Right lobe of liver (tissue), 6 donors: ENCODE measurements around the gene ANKRD18A. TPM values are rescaled to one million over a fixed set of nuclear protein-coding genes. Genes with fewer than 3 reads are reported as not detected.

Experiments
- ATAC-seq, 4 donors: fragments of 200-7000 bp; cut with Tn5 transposase; one replicate each; pipeline ENCODE4 v1.9.1; 2020; ENCODE audit warnings: mild to moderate bottlenecking in 4 of 4, moderate library complexity in 4 of 4
- DNase-seq, 3 donors: peaks; one replicate each; pipeline ENCODE4 v3.0.0-alpha.2; 2020
- H3K27ac ChIP-seq, 3 donors: fragments of 200-600 bp; one replicate each; pipeline ENCODE4 v1.8.0; 2022
- H3K27me3 ChIP-seq, 2 donors: fragments of 200-600 bp; one replicate each; pipeline ENCODE4 v1.8.0; 2022
- H3K36me3 ChIP-seq, 4 donors: fragments of 200-600 bp; sonication (generic) in 1 of 4; one replicate each; pipeline versions ENCODE4 v1.5.1 to v1.8.0; 2017 to 2022; ENCODE audit warnings: control low read depth in 1 of 4
- H3K4me1 ChIP-seq, 4 donors: fragments of 200-600 bp; sonication (generic) in 1 of 4; one replicate each; pipeline versions ENCODE4 v1.5.1 to v1.8.0; 2017 to 2022; ENCODE audit warnings: control low read depth in 1 of 4
- H3K4me3 ChIP-seq, 3 donors: fragments of 200-600 bp; one replicate each; pipeline ENCODE4 v1.8.0; 2022
- H3K9me3 ChIP-seq, 4 donors: fragments of 200-600 bp; sonication (generic) in 1 of 4; one replicate each; pipeline versions ENCODE4 v1.5.1 to v1.8.0; 2017 to 2022; ENCODE audit warnings: control low read depth in 1 of 4
- CTCF ChIP-seq, 4 donors: fragments of 200-600 bp in 3 of 4; fragments of 450-650 bp in 1 of 4; IDR thresholded peaks; one replicate each; pipeline versions ENCODE4 v1.5.1 to v1.8.0; 2016 to 2022; ENCODE audit warnings: antibody characterized with exemption in 4 of 4, mild to moderate bottlenecking in 2 of 4
- POLR2A ChIP-seq: fragments of 450-650 bp; IDR thresholded peaks from one replicate; pipeline ENCODE4 v1.6.1; 2017; ENCODE audit warnings: antibody characterized with exemption, mild to moderate bottlenecking
- WGBS: methylation state at CpG from one replicate; pipeline ENCODE4 v1.1.6; 2018; ENCODE audit warnings: low coverage, low lambda C conversion rate; ENCODE audit not compliant: insufficient coverage; ENCODE audit errors: missing lambda C conversion rate; 5-methylcytosine and 5-hydroxymethylcytosine counted together
- intact Hi-C, 2 donors: fragments of 100-400 bp; cut with DNase I; formaldehyde crosslinking; loops; one replicate each; pipeline versions ENCODE4 v1.11.2 to v1.14.1; 2022
- long read RNA-seq: library from polyadenylated mRNA; unstranded; transcript quantifications from one replicate; pipeline ENCODE4 v2.0.0, GENCODE V29; 2019
- total RNA-seq, 6 experiments: library from RNA; depleted of rRNA in 2 of 6; stranded (reverse); fragments of >200 nt in 2 of 6; fragmentation: NEBNext Ultra II Directional in 3 of 6; extraction: Animal tissue kit (Norgen Biotek cat#: 25700) in 3 of 6; gene quantifications; one replicate each; pipeline versions ENCODE4 v1.1.0 to v1.2.4, GENCODE V29; 2016 to 2023
- donor health status: DM: no; HTN: yes; CAD: no.
- donor health status: DM: no; HTN: no; CAD: no.
- donor health status: DM: no; HTN: no; CAD: no.
- donor health status: DM: no; HTN: yes; CAD: no.
- donor health status: DM: no; HTN: yes; CAD: no.

Gene ANKRD18A
- 1 to 10 TPM in 5 of 6 experiments, under 1 TPM in 1; 0.87 to 4.5 (median 1.7) TPM for total RNA-seq
- long read RNA-seq, partial matches to known transcripts = 1 of 1 reads
- long read RNA-seq, other reads (novel, unspliced or antisense) = 0 of 1 reads

GRCh38 chr9:38620483-38621433, at the start of gene ANKRD18A:
ANKRD18A (minus strand) TSS chr9:38620596; CDS start chr9:38620285, 311 bp downstream.
- H3K9me3 ChIP-seq = no peaks in the 10 kb centered on the region
- H3K27me3 ChIP-seq = peaks cover 0 to 4% of the 10 kb centered on the region in 2 donors
- ATAC-seq (peak; percentile 91 to 95 (median 93)), DNase-seq (peak; percentile 90 to 92 (median 91))
- intact Hi-C loops = no loop called here
- TF ChIP-seq CTCF (IDR thresholded peaks at IDR 0.05) (peak; percentile 58 to 75 (median 64)), POLR2A (peak; percentile 62)
- WGBS = 0% methylated on average over 5 of the region's 76 CpGs
- H3K4me3 ChIP-seq = peak within 1 kb of the TSS; percentile 45 to 59 (median 56)
- peak within 1 kb of the TSS in 2 of 3 donors; percentile 21 to 25 for H3K27ac ChIP-seq
- no peaks in the 10 kb centered on the region for H3K36me3 ChIP-seq
- H3K4me1 ChIP-seq = peaks cover 0 to 13% (median 4%) of the 10 kb centered on the region in 4 donors

GRCh38 chr9:38668791-38669466, 48.5 kb upstream of the ANKRD18A start:
- H3K9me3 ChIP-seq = no peaks in the 10 kb centered on the region
- H3K4me1 ChIP-seq = peaks cover 0 to 3% (median 0%) of the 10 kb centered on the region in 4 donors
- ATAC-seq (peak in 1 of 4 donors; percentile 22), DNase-seq (no peak)
- no peak overlapping the region for H3K27ac ChIP-seq
- no peaks in the 10 kb centered on the region for H3K36me3 ChIP-seq
- WGBS = 60% methylated on average over 6 of the region's 10 CpGs
- H3K4me3 ChIP-seq = no peak overlapping the region
- no peak for TF ChIP-seq CTCF (IDR thresholded peaks at IDR 0.05)
- TF ChIP-seq POLR2A = no peak
- H3K27me3 ChIP-seq = no peaks in the 10 kb centered on the region
- intact Hi-C loops = no loop called here

- DNase-seq (no peak), ATAC-seq (no peak)
- no peaks in the 10 kb centered on the region for H3K27me3 ChIP-seq
- no peaks in the 10 kb centered on the region for H3K4me1 ChIP-seq
- H3K36me3 ChIP-seq = no peaks in the 10 kb centered on the region
- peak in 1 of 4 donors; percentile 24 for TF ChIP-seq CTCF (IDR thresholded peaks at IDR 0.05)
- TF ChIP-seq POLR2A = no peak
- no peaks in the 10 kb centered on the region for H3K9me3 ChIP-seq
- intact Hi-C loops = no loop called here
- no peak overlapping the region for H3K4me3 ChIP-seq
- WGBS = 57% methylated on average over 8 of the region's 8 CpGs
- no peak overlapping the region for H3K27ac ChIP-seq
Measured at GRCh38 chr9:38662763-38663593, 42.6 kb upstream of the ANKRD18A start.

- DNase-seq (no peak), ATAC-seq (no peak)
- 74% methylated on average over 7 of the region's 7 CpGs for WGBS
- TF ChIP-seq POLR2A (no peak), CTCF (IDR thresholded peaks at IDR 0.05) (no peak)
- H3K36me3 ChIP-seq = no peaks in the 10 kb centered on the region
- intact Hi-C loops = no loop called here
- no peaks in the 10 kb centered on the region for H3K4me1 ChIP-seq
- no peak overlapping the region for H3K4me3 ChIP-seq
- no peaks in the 10 kb centered on the region for H3K9me3 ChIP-seq
- no peaks in the 10 kb centered on the region for H3K27me3 ChIP-seq
- H3K27ac ChIP-seq = no peak overlapping the region
Measured at GRCh38 chr9:38659538-38659937, 39.1 kb upstream of the ANKRD18A start.
